ENCODE data around the gene CYTH2.

The CYTH2 gene

GRCh38 chr19:48469289-48469881 is at the start of gene CYTH2 (continued):
- TF ChIP-seq REST (tag by site-specific recombination; IDR thresholded peaks at IDR 0.05) (0 out of 2 replicates have a peak, but pooled peaks have one; percentile 35), ZNF785 (tag by site-specific recombination; IDR thresholded peaks at IDR 0.05) (no peak), ZNF324 (tag by site-specific recombination; IDR thresholded peaks at IDR 0.05) (0 out of 2 replicates have a peak, but pooled peaks have one; percentile 30), SP3 (tag by site-specific recombination; IDR thresholded peaks at IDR 0.05) (peak; percentile 87; the same call in 1 of the 2 replicates), ZNF692 (tag by site-specific recombination; IDR thresholded peaks at IDR 0.05) (peak; percentile 78), ZFP69B (tag by site-specific recombination; IDR thresholded peaks at IDR 0.05) (peak; percentile 64), ZBTB17 (tag by site-specific recombination; IDR thresholded peaks at IDR 0.05) (no peak), REPIN1 (tag by site-specific recombination; IDR thresholded peaks at IDR 0.05; ENCODE audit: low read depth) (no peak), ZBTB1 (tag by site-specific recombination; IDR thresholded peaks at IDR 0.05) (no peak), ZNF600 (tag by site-specific recombination; IDR thresholded peaks at IDR 0.05) (no peak), ZNF776 (tag by site-specific recombination; IDR thresholded peaks at IDR 0.05; ENCODE audit: borderline replicate concordance) (no peak), ZNF423 (tag by site-specific recombination; IDR thresholded peaks at IDR 0.05) (no peak), ZNF16 (tag by site-specific recombination; IDR thresholded peaks at IDR 0.05; ENCODE audit: low read depth) (no peak), ZNF830 (tag by site-specific recombination; IDR thresholded peaks at IDR 0.05; ENCODE audit: low read depth) (no peak), ZNF274 (IDR thresholded peaks at IDR 0.05; ENCODE audit: low read length) (no peak), ZNF274 (tag by site-specific recombination; IDR thresholded peaks at IDR 0.05; ENCODE audit: borderline replicate concordance) (no peak), ZFP3 (tag by site-specific recombination; IDR thresholded peaks at IDR 0.05; ENCODE audit: low read depth) (no peak), YY2 (tag by site-specific recombination; IDR thresholded peaks at IDR 0.05) (peak; percentile 55; the same call in 1 of the 2 replicates), IKZF3 (tag by site-specific recombination; IDR thresholded peaks at IDR 0.05) (no peak), ZNF707 (tag by site-specific recombination; IDR thresholded peaks at IDR 0.05) (no peak), ZNF837 (tag by site-specific recombination; IDR thresholded peaks at IDR 0.05) (no peak), KLF1 (tag by site-specific recombination; IDR thresholded peaks at IDR 0.05) (peak; percentile 80), ZNF670 (tag by site-specific recombination; IDR thresholded peaks at IDR 0.05; ENCODE audit: low read depth) (no peak), ZSCAN23 (tag by site-specific recombination; IDR thresholded peaks at IDR 0.05) (0 out of 2 replicates have a peak, but pooled peaks have one; percentile 21), KLF10 (tag by site-specific recombination; IDR thresholded peaks at IDR 0.05) (peak; percentile 56; the same call in 1 of the 2 replicates), ZNF518A (tag by site-specific recombination; conservative IDR thresholded peaks at IDR 0.05; ENCODE audit: low read depth) (0 out of 2 replicates have a peak, but pooled peaks have one; percentile 18)
- TF ChIP-seq, protein P1, sequence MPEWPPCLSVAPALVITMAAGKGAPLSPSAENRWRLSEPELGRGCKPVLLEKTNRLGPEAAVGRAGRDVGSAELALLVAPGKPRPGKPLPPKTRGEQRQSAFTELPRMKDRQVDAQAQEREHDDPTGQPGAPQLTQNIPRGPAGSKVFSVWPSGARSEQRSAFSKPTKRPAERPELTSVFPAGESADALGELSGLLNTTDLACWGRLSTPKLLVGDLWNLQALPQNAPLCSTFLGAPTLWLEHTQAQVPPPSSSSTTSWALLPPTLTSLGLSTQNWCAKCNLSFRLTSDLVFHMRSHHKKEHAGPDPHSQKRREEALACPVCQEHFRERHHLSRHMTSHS (tag by site-specific recombination; IDR thresholded peaks at IDR 0.05), result no peak
- TF ChIP-seq, protein P2, sequence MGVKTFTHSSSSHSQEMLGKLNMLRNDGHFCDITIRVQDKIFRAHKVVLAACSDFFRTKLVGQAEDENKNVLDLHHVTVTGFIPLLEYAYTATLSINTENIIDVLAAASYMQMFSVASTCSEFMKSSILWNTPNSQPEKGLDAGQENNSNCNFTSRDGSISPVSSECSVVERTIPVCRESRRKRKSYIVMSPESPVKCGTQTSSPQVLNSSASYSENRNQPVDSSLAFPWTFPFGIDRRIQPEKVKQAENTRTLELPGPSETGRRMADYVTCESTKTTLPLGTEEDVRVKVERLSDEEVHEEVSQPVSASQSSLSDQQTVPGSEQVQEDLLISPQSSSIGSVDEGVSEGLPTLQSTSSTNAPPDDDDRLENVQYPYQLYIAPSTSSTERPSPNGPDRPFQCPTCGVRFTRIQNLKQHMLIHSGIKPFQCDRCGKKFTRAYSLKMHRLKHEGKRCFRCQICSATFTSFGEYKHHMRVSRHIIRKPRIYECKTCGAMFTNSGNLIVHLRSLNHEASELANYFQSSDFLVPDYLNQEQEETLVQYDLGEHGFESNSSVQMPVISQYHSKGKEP (tag by site-specific recombination; IDR thresholded peaks at IDR 0.05), result peak; percentile 37; the same call in 1 of the 2 replicates

Measured in HEK293 (cell line).